Liver (tissue), 2 donors: ENCODE measurements around the gene GSK3A.

Source experiments
- CTCF ChIP-seq: fragments of 150-350 bp; IDR thresholded peaks from 2 replicates; pipeline ENCODE4 v1.5.1; 2017; ENCODE audit warnings: improper control_type of control experiment, low read depth, low read length; ENCODE audit not compliant: missing input control
- TF ChIP-seq, protein P1 (sequence below): IDR thresholded peaks from 2 replicates; pipeline ENCODE4 v1.6.1; 2016; ENCODE audit warnings: antibody characterized with exemption, mild to moderate bottlenecking
- donor health status: healthy.

GRCh38 chr19:42229855-42230351, 12.5 kb downstream of the GSK3A start:
- TF ChIP-seq, protein P1, sequence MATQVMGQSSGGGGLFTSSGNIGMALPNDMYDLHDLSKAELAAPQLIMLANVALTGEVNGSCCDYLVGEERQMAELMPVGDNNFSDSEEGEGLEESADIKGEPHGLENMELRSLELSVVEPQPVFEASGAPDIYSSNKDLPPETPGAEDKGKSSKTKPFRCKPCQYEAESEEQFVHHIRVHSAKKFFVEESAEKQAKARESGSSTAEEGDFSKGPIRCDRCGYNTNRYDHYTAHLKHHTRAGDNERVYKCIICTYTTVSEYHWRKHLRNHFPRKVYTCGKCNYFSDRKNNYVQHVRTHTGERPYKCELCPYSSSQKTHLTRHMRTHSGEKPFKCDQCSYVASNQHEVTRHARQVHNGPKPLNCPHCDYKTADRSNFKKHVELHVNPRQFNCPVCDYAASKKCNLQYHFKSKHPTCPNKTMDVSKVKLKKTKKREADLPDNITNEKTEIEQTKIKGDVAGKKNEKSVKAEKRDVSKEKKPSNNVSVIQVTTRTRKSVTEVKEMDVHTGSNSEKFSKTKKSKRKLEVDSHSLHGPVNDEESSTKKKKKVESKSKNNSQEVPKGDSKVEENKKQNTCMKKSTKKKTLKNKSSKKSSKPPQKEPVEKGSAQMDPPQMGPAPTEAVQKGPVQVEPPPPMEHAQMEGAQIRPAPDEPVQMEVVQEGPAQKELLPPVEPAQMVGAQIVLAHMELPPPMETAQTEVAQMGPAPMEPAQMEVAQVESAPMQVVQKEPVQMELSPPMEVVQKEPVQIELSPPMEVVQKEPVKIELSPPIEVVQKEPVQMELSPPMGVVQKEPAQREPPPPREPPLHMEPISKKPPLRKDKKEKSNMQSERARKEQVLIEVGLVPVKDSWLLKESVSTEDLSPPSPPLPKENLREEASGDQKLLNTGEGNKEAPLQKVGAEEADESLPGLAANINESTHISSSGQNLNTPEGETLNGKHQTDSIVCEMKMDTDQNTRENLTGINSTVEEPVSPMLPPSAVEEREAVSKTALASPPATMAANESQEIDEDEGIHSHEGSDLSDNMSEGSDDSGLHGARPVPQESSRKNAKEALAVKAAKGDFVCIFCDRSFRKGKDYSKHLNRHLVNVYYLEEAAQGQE = no peak
- no peak for TF ChIP-seq CTCF
